Skin epidermis (tissue), 12 donors: ENCODE data around the gene TSTD2.
"Not testable (repeated sequence)": the region's sequence is repeated elsewhere in the genome, so short reads cannot be mapped to it uniquely, and the experiment has no call there.

ENCODE experiments used
- H3K27ac ChIP-seq, 21 experiments: fragments of 200-600 bp; sonication (generic) in 11 of 21; one replicate each; pipeline ENCODE4 v1.5.0; 2020; ENCODE audit warnings: mild to moderate bottlenecking in 3 of 21, inconsistent platforms in 2 of 21, moderate library complexity in 2 of 21
- H3K4me3 ChIP-seq, 7 experiments: fragments of 200-600 bp; sonication (generic) in 2 of 7; one replicate each; pipeline ENCODE4 v1.5.0; 2020; ENCODE audit warnings: inconsistent platforms in 2 of 7, mild to moderate bottlenecking in 2 of 7, moderate library complexity in 1 of 7

Gene TSTD2

GRCh38 chr9:97633859-97634490 lies 807 bp upstream of the TSTD2 start:
- H3K4me3 ChIP-seq, result peak overlapping the region; percentile 64 to 95 (median 89)
- H3K27ac ChIP-seq, result peak overlapping the region; percentile 87 to 99 (median 96)

- H3K4me3 ChIP-seq, result peak overlapping the region; percentile 64 to 95 (median 89)
- H3K27ac ChIP-seq, result peak overlapping the region; percentile 87 to 99 (median 96)
Observed at GRCh38 chr9:97632248-97632984, 752 bp downstream of the TSTD2 start.

GRCh38 chr9:97630591-97630990 lies 2.6 kb downstream of the TSTD2 start:
- no peak overlapping the region for H3K27ac ChIP-seq
- no peak overlapping the region for H3K4me3 ChIP-seq

GRCh38 chr9:97629156-97629555 lies 4.0 kb downstream of the TSTD2 start:
- Histone ChIP-seq H3K27ac (no peak overlapping the region), H3K4me3 (no peak overlapping the region)

- H3K27ac ChIP-seq, result no peak overlapping the region
- H3K4me3 ChIP-seq, result no peak overlapping the region
Observed at GRCh38 chr9:97628668-97629067, 4.5 kb downstream of the TSTD2 start.

GRCh38 chr9:97627624-97628023 lies 5.5 kb downstream of the TSTD2 start:
- Histone ChIP-seq H3K27ac (no peak overlapping the region), H3K4me3 (no peak overlapping the region)

GRCh38 chr9:97625620-97626019 lies 7.5 kb downstream of the TSTD2 start:
- H3K4me3 ChIP-seq, result no peak overlapping the region
- no peak overlapping the region for H3K27ac ChIP-seq

GRCh38 chr9:97623946-97624345 lies 9.2 kb downstream of the TSTD2 start:
- Histone ChIP-seq H3K27ac (no peak overlapping the region), H3K4me3 (no peak overlapping the region)

- not testable (repeated sequence) for H3K27ac ChIP-seq, H3K4me3 ChIP-seq
Observed at GRCh38 chr9:97622483-97622882, 10.7 kb downstream of the TSTD2 start.

GRCh38 chr9:97620063-97620462 lies 13.1 kb downstream of the TSTD2 start:
- H3K4me3 ChIP-seq, H3K27ac ChIP-seq: not testable (repeated sequence)

- H3K27ac ChIP-seq, result no peak overlapping the region
- no peak overlapping the region for H3K4me3 ChIP-seq
Observed at GRCh38 chr9:97617939-97618416, 15.2 kb downstream of the TSTD2 start.

GRCh38 chr9:97615439-97616072 lies 17.6 kb downstream of the TSTD2 start:
- no peak overlapping the region for H3K4me3 ChIP-seq
- H3K27ac ChIP-seq, result peak overlapping the region in 1 of 21 experiments; percentile 28

GRCh38 chr9:97604901-97605645 lies 28.1 kb downstream of the TSTD2 start:
- no peak overlapping the region for H3K27ac ChIP-seq
- no peak overlapping the region for H3K4me3 ChIP-seq

- no peak overlapping the region for H3K4me3 ChIP-seq
- no peak overlapping the region for H3K27ac ChIP-seq
Observed at GRCh38 chr9:97602430-97602829, 30.7 kb downstream of the TSTD2 start.

- Histone ChIP-seq H3K27ac (no peak overlapping the region), H3K4me3 (no peak overlapping the region)
Observed at GRCh38 chr9:97601228-97601898, 31.8 kb downstream of the TSTD2 start.

GRCh38 chr9:97600531-97601227 lies 32.5 kb downstream of the TSTD2 start:
- Histone ChIP-seq H3K27ac (no peak overlapping the region), H3K4me3 (no peak overlapping the region)

- H3K4me3 ChIP-seq, result no peak overlapping the region
- H3K27ac ChIP-seq, result no peak overlapping the region
Observed at GRCh38 chr9:97599314-97599846, 33.8 kb downstream of the TSTD2 start.

- H3K4me3 ChIP-seq, result no peak overlapping the region
- no peak overlapping the region for H3K27ac ChIP-seq
Observed at GRCh38 chr9:97598461-97599288, 34.5 kb downstream of the TSTD2 start.
